Lung microvascular endothelial cell (primary cell): Measurements from ENCODE around the gene CAP2. TPM values are rescaled to one million over a fixed set of nuclear protein-coding genes. Genes with fewer than 3 reads are reported as not detected.

ENCODE experiments used
- DNase-seq, 2 donors: peaks; one replicate each; pipeline versions ENCODE4 v3.0.0 to v3.0.0-alpha.2; 2010; ENCODE audit warnings: low read depth in 2 of 2
- total RNA-seq: library from RNA; depleted of rRNA; stranded (reverse); fragments of >200 nt; gene quantifications from 2 replicates; pipeline ENCODE4 v1.2.1, GENCODE V29; 2014

The CAP2 gene
- total RNA-seq, 1 donor from 2014 or later, result 0.40 TPM

DNA sequence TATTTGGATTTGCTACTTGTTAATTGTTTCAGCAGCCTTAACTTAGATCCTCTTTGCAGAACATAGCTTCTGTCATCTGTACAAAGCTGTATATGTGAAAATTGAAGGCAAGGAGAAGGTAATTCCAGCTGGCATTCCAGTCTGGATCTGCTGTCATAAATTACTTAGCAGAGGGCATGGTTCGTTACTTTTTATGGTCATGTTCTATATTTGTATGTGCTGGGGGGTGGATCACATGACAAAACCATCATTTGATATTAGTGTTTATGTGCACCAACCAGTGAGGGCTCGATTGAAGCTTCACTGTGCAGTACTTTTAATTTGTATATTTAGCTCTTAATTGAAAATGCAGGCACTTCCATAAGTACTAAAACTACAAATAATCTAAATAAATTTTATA is 80.2 kb downstream of the CAP2 start:
- no peak for DNase-seq

- DNase-seq, result no peak
Measured at GRCh38 chr6:17474289-17474688, 80.9 kb downstream of the CAP2 start.

DNA sequence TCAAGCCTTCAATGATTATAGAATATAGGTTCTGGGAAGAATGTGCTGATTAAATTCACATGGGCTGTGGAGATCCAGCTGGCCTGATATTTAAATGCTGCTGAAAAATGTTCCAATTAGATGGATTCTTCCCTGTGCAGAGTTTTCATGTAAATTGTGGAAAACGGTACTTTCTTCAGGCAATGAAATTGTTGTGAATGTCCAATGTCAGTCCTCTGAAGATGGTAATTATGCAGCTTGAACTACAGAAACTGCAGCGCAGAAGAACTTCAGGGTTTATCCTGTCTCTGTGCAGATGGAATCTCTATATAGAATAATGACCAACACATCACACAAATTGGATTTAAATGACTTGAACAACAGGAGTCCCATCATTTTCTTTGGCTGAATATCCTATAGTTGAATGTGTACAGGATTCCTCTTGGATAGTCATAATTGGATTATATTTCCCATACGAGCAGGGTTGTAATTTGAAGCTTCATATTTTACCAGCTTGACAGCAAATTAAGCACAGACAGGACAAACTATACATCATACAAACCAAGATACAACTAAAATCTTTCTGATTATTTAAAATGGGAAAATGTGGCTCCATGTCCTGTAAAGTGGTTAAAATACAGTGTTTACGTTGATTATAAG is 82.3 kb downstream of the CAP2 start:
- DNase-seq, result no peak

DNA sequence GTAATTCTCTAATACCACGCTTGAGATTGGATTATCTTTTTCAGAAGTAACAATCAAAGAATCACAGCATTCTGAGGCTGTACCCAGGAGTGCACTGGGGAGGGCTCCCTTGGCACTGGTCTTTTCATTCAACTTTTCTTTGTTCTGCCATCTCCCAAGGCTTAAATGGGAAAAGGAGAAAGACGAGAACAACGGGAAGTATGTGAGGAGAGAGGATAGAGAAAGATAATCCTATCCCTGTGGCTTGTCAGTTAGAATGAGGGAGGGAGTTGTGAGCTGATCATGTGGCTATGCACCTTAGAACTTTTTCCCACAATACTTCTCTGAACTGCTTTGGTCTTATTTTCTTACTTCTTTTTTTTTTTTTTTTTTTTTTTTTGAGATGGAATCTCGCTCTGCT is 83.1 kb downstream of the CAP2 start:
- no peak for DNase-seq

DNA sequence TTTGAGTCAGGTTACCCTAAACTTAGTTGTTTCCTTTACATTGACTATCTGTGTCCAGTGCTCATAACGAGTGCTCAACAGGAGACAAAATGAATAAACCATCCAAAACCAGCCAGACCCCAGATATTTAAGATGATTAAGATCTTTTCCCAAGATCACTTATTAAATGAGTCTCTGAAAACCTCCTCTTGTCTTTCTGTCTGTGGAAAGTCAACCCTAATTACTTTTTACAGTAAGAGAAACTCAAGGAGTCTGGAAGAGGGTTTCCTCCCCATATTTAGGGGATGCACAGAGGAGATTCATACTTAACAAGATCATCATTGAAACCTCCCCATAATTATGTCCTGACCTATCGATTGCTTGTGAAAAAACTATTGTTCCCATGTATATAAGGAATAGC is 84.0 kb downstream of the CAP2 start:
- no peak for DNase-seq

DNA sequence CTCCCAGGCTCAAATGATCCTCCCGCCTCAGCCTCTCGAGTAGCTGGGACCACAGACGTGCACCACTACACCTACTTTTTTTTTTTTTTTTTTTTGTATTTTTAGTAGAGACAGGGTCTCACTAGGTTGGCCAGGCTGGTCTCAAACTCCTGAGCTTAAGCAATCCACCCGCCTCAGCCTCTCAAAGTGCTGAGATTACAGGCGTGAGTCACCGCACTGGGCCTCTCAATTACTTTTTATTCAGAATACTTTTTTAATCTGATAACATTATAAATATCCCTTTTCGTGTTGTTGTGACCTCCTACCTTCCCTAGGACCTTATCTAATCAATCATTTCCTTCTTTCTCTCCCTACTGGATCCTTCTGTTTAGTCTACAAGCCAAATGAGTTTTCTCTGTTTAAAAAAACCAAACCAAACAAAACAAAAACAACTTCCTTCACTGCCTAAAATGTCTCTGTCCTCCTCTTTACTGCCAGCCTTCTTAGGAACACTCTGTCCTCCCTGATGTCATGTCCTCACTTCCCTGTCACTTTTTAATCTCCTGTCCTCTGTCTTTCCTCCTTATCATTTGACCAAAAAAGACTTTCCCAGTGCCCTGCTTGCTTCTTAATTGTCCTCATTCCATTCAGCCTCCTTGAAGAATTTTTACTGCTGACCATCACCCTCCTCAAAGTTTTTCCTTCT is 85.0 kb downstream of the CAP2 start:
- peak in 1 of 2 donors; percentile 16 for DNase-seq

GRCh38 chr6:17478946-17479345 is 85.6 kb downstream of the CAP2 start:
- DNase-seq, result no peak

- no peak for DNase-seq
Measured at GRCh38 chr6:17480476-17480875, 87.1 kb downstream of the CAP2 start.

DNA sequence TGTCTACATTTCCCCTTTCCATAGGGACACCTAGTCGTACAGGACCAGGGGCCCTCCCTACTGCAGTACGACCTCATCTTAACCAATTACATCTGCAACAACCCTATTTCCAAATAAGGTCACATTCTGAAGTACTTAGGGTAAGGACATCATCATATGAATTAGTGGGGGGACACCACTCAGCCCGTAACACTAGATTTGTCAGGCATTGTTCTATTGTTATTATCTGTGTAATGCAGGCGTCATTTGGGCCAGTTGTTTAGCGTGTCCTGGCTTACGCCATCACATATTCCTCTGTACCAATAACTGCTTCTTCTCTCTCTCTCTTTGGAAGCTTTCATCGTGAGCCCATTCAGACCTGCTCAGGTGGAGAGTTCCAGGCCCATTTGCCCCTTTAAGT is 89.3 kb downstream of the CAP2 start:
- no peak for DNase-seq

DNA sequence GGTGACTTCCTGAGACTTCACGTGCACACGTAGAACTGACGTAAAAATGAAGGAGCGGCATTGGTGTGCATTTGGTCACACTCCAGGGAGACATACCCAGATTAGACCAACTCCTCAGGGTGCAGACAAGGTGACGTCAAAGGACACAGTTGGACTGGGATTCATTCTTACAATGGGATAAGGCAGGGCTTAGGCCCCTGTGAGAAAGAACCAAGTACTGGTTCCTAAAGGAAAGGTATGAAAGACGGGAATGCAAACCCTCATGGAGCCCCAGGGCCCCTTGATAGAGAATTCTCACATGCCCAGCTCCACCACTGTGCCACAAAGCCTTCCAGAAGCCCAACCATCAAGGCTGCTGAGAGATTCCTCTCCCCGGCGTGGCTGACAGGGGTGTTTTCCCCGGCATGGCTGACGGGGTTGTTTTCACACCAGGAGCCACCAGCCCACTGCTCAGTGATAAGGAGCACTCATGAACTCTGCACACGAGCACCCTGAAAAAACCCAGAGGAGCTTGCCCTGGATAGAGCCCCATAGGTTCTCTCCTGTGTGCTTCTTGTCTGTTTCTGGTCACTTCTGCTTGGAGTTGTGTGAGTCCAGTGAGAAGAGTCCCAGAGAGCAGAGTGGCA is 90.1 kb downstream of the CAP2 start:
- DNase-seq, result no peak

- no peak for DNase-seq
Measured at GRCh38 chr6:17484201-17484849, 90.9 kb downstream of the CAP2 start.

- no peak for DNase-seq
Measured at GRCh38 chr6:17485181-17485580, 91.8 kb downstream of the CAP2 start.

GRCh38 chr6:17485946-17486345 is 92.6 kb downstream of the CAP2 start:
- DNase-seq, result no peak

- DNase-seq, result no peak
Measured at GRCh38 chr6:17486680-17487079, 93.3 kb downstream of the CAP2 start.

DNA sequence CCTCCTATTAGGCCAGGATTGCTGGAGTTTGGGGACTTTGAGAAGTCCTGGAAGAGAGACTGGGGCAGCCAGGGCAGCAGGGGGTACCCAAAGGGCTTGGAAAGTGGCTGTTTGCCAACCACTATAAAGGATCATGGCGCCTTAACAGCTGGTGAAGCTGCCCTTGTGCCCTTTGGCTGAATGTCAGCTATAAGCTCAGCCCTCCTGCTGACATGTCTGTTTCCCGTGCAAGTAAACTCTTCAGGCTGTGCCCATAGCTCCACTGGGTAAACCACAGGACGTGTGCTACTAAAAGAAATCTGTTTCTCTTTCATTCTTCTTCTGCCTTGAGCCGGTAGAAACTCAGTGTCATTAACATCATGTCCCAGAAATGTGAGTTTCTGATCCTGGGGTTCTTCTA is 97.3 kb downstream of the CAP2 start:
- DNase-seq, result peak; percentile 27 to 66

DNA sequence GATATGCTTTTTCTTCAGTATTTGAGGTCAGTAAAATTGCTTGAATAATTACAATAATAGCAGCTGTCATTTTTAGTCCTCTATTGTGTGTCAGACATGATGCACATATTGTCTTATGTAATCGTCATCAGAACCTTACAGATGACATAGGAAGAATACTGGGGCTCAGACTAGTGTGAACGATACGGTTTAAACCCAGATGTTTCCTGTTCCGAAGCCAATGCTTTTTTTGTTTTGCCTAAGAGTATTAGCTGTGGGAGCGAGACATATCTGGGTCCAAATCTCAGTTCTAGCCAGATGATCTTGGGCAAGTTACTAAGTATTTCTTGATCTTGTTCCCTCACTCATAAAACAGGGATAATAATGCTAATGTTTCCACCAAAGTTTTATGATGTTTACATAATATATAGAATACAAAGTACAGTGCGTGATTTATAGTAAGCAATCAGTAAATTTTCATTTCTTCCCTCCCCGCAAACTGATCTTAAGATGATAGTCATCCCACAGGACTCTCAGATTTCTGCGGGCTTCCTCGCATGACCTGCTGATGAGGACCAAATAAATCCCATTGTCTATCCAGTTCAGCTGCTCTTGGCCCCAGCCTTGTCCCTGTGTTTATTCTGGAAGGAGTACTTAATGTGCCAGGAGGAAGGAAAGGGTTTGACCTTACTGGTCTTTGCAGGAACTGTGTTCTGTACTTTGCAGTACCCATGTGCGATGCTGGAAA is 98.2 kb downstream of the CAP2 start:
- peak; percentile 62 to 94 for DNase-seq

GRCh38 chr6:17492350-17492749 is 99.0 kb downstream of the CAP2 start:
- peak; percentile 57 to 74 for DNase-seq

DNA sequence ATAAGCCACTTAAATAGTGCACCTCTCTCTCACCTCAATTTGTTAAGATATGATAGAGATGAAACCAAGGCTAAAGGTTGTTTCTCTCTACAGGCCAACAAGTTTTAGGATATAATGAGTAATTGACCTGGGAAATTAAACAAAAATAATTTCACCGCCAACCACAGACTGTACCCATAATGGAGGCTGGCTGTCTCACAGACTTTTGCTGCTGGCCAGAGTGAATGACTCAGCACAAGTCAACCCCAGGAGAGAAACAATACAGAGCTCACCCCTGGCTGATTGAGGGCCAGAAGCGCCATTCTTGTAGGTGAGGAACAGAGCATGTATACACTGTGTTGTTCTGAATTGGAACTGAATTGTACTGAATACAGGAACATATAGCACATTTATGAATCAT is 99.9 kb downstream of the CAP2 start:
- peak; percentile 79 to 88 for DNase-seq

DNA sequence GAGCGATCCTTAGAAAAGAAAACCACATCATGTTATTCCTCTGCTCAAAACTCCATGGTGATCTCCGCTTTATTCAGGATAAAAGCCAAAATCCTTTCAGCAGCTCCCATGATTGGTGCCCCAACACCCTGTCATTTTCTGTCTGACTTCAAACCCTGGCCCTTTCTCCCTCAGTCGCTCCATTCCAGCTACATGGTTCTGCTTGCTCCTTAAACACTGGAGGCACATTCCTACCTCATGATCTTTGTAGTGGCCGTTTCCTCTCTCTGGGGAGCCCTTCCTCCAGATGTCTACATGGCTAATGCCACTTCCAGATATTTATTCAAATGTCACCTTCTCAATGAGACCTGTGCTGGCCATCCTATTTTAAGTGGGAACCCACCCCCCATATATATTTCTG is 100.8 kb downstream of the CAP2 start:
- no peak for DNase-seq

DNA sequence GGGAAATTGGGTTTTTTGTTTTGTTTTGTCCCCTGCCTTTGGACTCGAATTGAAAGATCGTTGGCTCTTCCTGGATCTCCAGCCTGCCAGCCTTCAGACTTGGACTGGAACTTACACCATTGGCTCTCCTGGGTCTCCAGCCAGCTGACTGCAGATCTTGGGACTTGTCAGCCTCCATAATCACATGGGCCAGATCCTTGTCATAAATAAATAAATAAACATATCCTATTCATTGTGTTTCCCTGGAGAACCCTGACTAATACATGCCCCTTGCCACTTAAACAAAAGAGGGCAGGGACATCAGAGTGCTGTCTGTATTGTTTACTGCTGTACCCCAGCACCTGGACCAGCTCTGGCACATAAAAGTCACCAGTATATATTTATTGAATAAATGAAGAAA is 101.5 kb downstream of the CAP2 start:
- DNase-seq, result peak; percentile 15 to 78

DNA sequence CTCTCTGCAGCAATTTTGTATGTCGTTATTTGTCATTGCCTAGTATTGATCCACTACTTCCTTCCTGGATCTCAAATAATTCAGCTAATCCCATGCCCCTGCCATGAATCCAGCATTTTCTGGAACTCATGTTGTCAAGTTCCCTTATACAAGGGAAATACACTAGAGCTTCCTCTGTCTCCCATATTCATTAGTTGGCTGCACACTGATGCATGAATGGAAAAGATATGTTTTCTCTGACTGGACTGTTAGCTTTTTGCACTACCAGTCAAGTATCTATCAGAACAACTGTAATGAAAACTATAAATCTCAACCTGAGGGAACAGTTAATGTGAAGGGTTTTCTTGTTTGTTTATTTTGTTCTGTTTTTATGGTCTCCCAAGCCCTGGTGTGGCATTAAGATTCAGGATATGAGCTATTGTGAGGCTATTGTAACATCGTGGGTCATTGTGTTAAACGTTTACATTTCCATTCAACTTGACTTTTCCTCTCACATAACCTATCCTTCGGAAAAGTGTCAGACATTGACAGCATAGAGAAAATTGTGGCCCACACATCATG is 104.2 kb downstream of the CAP2 start:
- DNase-seq, result peak; percentile 46 to 74

DNA sequence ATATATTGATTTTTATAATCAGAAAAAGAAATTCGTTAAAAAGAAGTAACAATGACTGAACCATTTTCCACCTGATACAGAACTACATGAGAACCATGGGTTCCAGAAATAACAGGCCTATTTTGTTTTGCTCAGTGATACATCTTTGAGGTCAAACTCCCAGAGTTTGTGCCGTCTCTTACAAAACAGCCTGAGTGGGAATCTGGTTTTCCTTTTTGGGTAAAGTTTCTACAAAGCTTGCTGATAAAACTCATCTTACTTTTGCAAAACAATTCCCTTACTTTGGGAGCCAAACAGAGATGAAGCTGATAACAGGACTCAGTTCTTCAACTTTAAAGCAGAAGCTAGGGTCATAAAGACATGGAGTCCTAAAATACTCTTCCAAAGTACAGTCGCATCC is 108.0 kb downstream of the CAP2 start:
- no peak for DNase-seq
